ENCODE results near the gene FOXS1. TPM values are rescaled to one million over a fixed set of nuclear protein-coding genes. Genes with fewer than 3 reads are reported as not detected.

FOXS1 gene
- total RNA-seq, 1 experiment from 2014 or later, result 6.3 TPM

DNA sequence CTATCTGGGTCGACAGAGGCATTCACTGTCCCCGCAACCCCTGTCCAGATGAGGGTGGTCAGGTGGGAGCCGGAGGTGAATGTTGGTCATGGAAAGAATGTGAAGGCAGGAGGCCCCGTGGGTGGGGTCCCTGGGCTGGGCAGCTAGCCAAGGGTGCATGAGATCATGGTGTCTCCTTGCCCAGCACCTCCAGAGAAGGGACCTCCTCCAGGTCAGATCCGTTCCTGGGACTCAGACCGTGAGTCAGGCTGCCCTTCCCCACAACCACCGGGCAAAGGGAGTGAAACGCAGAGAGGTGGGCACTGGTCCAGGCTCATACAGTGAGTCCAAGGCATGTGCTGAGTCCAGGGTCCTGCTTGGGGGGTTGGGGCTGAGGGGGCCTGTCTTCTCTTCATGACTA lies 3.5 kb downstream of the FOXS1 start:
- no TSS peak for BruUV-seq (replicated peaks)
- intact Hi-C loops (cut with micrococcal nuclease; ENCODE audit: unreplicated experiment) (no loop called here), in situ Hi-C loops (cut with HindIII; ENCODE audit: low pct_unique_long_range_greater_than_20kb, low sequenced_read_pairs) (no loop called here)
- ATAC-seq (peak; percentile 41), DNase-seq (ENCODE audit: low read depth, low spot score) (no peak)
- H3K4me3 ChIP-seq (ENCODE audit: low read depth in 2 of 2, low read length in 2 of 2), result peak overlapping the region in 1 of 2 experiments; percentile 20; a peak in 1 of 4 replicates
- no peaks in the 10 kb centered on the region for H3K9me3 ChIP-seq (ENCODE audit: control insufficient read depth, insufficient read depth, low read depth, low read length)
- TF ChIP-seq POLR2AphosphoS5 (IDR thresholded peaks at IDR 0.05; ENCODE audit: low read depth, low read length), result 0 out of 2 replicates have a peak, but pooled peaks have one; percentile 35
- TF ChIP-seq, protein P1, sequence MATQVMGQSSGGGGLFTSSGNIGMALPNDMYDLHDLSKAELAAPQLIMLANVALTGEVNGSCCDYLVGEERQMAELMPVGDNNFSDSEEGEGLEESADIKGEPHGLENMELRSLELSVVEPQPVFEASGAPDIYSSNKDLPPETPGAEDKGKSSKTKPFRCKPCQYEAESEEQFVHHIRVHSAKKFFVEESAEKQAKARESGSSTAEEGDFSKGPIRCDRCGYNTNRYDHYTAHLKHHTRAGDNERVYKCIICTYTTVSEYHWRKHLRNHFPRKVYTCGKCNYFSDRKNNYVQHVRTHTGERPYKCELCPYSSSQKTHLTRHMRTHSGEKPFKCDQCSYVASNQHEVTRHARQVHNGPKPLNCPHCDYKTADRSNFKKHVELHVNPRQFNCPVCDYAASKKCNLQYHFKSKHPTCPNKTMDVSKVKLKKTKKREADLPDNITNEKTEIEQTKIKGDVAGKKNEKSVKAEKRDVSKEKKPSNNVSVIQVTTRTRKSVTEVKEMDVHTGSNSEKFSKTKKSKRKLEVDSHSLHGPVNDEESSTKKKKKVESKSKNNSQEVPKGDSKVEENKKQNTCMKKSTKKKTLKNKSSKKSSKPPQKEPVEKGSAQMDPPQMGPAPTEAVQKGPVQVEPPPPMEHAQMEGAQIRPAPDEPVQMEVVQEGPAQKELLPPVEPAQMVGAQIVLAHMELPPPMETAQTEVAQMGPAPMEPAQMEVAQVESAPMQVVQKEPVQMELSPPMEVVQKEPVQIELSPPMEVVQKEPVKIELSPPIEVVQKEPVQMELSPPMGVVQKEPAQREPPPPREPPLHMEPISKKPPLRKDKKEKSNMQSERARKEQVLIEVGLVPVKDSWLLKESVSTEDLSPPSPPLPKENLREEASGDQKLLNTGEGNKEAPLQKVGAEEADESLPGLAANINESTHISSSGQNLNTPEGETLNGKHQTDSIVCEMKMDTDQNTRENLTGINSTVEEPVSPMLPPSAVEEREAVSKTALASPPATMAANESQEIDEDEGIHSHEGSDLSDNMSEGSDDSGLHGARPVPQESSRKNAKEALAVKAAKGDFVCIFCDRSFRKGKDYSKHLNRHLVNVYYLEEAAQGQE (IDR thresholded peaks at IDR 0.05; ENCODE audit: insufficient read depth in 1 of 2, low read depth in 2 of 2, low read length in 1 of 2), result no peak
- CTCF ChIA-PET, result no interaction called here
- POLR2A ChIA-PET, result no interaction called here
- H3K36me3 ChIP-seq (ENCODE audit: control insufficient read depth, insufficient read depth, low read length), result no peaks in the 10 kb centered on the region
- peak overlapping the region; percentile 84 for H3K27ac ChIP-seq (ENCODE audit: low read length)
- peaks cover 79% of the 10 kb centered on the region for H3K4me1 ChIP-seq (ENCODE audit: control insufficient read depth, insufficient read depth, low read length)
- H3K27me3 ChIP-seq (ENCODE audit: control insufficient read depth, insufficient read depth, low read length), result no peaks in the 10 kb centered on the region

DNA sequence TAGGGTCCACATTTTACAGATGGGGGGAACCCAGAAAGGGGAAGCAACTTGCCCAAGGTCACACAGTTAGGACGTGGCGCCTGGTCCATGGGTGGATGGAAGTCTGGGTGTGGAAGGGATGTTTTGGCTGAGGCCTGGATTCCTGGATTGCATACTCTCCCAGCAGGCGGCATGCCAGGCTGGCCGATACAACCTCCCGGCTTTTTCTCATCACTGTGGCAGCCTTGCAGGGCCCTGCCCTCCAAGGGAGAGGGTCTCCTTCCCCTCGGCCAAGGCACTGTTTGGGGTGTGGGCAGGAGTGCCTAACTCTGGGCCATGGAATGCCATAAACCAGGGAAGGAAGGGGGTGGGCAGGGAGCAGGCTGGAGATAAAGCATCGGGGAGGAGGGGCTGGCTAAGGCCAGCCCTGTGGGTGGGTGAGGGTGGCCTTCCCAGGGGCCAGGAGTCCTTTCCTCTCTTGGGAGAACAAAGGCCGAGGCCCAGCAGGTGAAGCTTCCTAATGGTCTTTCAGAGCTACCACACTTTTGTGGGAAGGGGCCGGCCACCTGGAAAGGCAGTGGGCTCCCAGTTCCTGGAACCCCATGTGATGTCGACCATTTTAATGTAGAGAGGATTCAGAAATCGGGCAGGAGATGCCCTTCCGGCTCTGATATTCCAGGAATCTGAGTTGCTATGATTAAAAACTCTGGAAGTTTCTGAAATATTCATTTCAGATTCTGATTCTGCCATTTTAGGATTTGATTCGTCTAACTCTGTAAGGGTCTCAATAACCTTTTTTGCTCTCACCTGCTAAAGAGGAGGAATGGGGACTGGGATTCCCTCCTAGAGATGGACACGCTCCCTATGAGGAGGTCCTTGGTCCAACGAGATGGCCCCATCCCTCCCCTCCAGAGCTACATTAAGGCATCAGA lies 4.2 kb downstream of the FOXS1 start:
- ATAC-seq, result no peak

DNA sequence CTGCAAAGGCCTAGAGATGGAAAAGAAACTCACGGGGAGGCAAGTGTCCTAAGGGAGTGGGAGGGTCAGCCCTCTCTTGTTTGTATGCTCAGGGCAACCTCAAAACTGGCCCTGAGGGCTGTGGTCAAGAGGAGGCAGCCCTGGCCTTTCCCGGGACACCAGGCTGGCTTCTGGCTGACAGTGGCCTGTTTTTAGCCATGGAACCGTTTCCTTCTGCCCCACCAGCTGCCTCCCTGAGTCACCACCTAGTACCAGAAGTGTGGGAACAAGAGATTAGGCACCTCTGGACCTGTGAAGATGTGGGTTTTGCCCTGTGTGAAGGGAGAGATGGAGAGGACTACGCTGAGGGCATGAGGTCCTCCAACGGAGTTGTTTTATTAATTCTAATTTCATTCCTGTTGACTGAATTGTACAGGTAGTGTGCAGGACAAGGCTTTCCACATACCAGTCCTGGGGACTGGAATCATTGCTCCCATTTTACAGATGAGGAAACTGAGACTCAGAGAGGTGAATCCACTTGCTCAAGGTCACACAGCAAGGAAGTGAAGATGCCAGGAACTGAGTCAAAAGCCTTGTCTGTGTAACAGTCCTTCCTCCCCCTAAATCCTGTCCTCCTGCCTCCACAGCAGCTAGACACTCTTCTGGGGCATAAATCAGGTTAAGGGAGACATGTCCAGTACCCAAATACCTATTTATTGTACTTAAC lies 5.5 kb downstream of the FOXS1 start:
- CTCF ChIA-PET, result no interaction called here
- BruUV-seq (replicated peaks), result no TSS peak
- POLR2A ChIA-PET, result no interaction called here
- in situ Hi-C loops (cut with HindIII; ENCODE audit: low pct_unique_long_range_greater_than_20kb, low sequenced_read_pairs) (no loop called here), intact Hi-C loops (cut with micrococcal nuclease; ENCODE audit: unreplicated experiment) (no loop called here)
- no peaks in the 10 kb centered on the region for H3K9me3 ChIP-seq (ENCODE audit: control insufficient read depth, insufficient read depth, low read depth, low read length)
- H3K36me3 ChIP-seq (ENCODE audit: control insufficient read depth, insufficient read depth, low read length), result no peaks in the 10 kb centered on the region
- TF ChIP-seq SIN3A (IDR thresholded peaks at IDR 0.05; ENCODE audit: borderline replicate concordance, insufficient read depth, low read depth, low read length) (no peak), TCF7L2 (IDR thresholded peaks at IDR 0.05; ENCODE audit: low read depth, low read length) (no peak), POLR2AphosphoS5 (IDR thresholded peaks at IDR 0.05; ENCODE audit: low read depth, low read length) (no peak; the same call in 1 of the 2 replicates)
- TF ChIP-seq, protein P1 (IDR thresholded peaks at IDR 0.05; ENCODE audit: insufficient read depth in 1 of 2, low read depth in 2 of 2, low read length in 1 of 2), result no peak
- TF ChIP-seq, protein P2, sequence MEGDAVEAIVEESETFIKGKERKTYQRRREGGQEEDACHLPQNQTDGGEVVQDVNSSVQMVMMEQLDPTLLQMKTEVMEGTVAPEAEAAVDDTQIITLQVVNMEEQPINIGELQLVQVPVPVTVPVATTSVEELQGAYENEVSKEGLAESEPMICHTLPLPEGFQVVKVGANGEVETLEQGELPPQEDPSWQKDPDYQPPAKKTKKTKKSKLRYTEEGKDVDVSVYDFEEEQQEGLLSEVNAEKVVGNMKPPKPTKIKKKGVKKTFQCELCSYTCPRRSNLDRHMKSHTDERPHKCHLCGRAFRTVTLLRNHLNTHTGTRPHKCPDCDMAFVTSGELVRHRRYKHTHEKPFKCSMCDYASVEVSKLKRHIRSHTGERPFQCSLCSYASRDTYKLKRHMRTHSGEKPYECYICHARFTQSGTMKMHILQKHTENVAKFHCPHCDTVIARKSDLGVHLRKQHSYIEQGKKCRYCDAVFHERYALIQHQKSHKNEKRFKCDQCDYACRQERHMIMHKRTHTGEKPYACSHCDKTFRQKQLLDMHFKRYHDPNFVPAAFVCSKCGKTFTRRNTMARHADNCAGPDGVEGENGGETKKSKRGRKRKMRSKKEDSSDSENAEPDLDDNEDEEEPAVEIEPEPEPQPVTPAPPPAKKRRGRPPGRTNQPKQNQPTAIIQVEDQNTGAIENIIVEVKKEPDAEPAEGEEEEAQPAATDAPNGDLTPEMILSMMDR (IDR thresholded peaks at IDR 0.05), result no peak
- DNase-seq (ENCODE audit: low read depth, low spot score) (no peak), ATAC-seq (no peak)
- H3K27ac ChIP-seq (ENCODE audit: low read length), result peak overlapping the region; percentile 60
- no peak overlapping the region for H3K4me3 ChIP-seq (ENCODE audit: low read depth in 2 of 2, low read length in 2 of 2)
- peaks cover 92% of the 10 kb centered on the region for H3K4me1 ChIP-seq (ENCODE audit: control insufficient read depth, insufficient read depth, low read length)
- no peaks in the 10 kb centered on the region for H3K27me3 ChIP-seq (ENCODE audit: control insufficient read depth, insufficient read depth, low read length)

More for the DNA sequence above, 4.2 kb downstream of the FOXS1 start:
- H3K9me3 ChIP-seq (ENCODE audit: control insufficient read depth, insufficient read depth, low read depth, low read length), result no peaks in the 10 kb centered on the region
- DNase-seq (ENCODE audit: low read depth, low spot score), result no peak
- H3K4me1 ChIP-seq (ENCODE audit: control insufficient read depth, insufficient read depth, low read length), result peaks cover 87% of the 10 kb centered on the region
- in situ Hi-C loops (cut with HindIII; ENCODE audit: low pct_unique_long_range_greater_than_20kb, low sequenced_read_pairs), result no loop called here
- ChIA-PET CTCF (no interaction called here), POLR2A (no interaction called here)
- H3K36me3 ChIP-seq (ENCODE audit: control insufficient read depth, insufficient read depth, low read length), result no peaks in the 10 kb centered on the region
- peak overlapping the region; percentile 84 for H3K27ac ChIP-seq (ENCODE audit: low read length)
- no peaks in the 10 kb centered on the region for H3K27me3 ChIP-seq (ENCODE audit: control insufficient read depth, insufficient read depth, low read length)
- no peak for TF ChIP-seq POLR2AphosphoS5 (IDR thresholded peaks at IDR 0.05; ENCODE audit: low read depth, low read length)
- TF ChIP-seq SIN3A (IDR thresholded peaks at IDR 0.05; ENCODE audit: borderline replicate concordance, insufficient read depth, low read depth, low read length), result 0 out of 2 replicates have a peak, but pooled peaks have one; percentile 31
- no peak overlapping the region for H3K4me3 ChIP-seq (ENCODE audit: low read depth in 2 of 2, low read length in 2 of 2)
- intact Hi-C loops (cut with micrococcal nuclease; ENCODE audit: unreplicated experiment), result no loop called here
- BruUV-seq (replicated peaks), result no TSS peak

Measured in Panc1 (cell line).